OCI-LY7 (cell line): ENCODE measurements around the gene APRT. TPM values are rescaled to one million over a fixed set of nuclear protein-coding genes. Genes with fewer than 3 reads are reported as not detected.

Experiments used
- BruUV-seq: library from RNA; stranded (reverse); fragments of 400-500 nt; replicated peaks from 2 replicates; lab custom pipeline; 2021; lab: Mats Ljungman, UMichigan
- CTCF ChIA-PET: fragments of 300-600 bp; sonication (Branson Sonifier 250); formaldehyde crosslinking; loops from one replicate; lab custom pipeline; 2022; ENCODE audit warnings: antibody characterized with exemption; ENCODE audit not compliant: unreplicated experiment; lab: Charles Lee
- POLR2A ChIA-PET: fragments of 300-600 bp; sonication (Branson Sonifier 250); formaldehyde crosslinking; loops from one replicate; lab custom pipeline; 2022; ENCODE audit warnings: antibody characterized with exemption; lab: Charles Lee
- DNase-seq: peaks from one replicate; pipeline ENCODE4 v3.0.0-alpha.2; 2015; ENCODE audit warnings: low spot score
- H2AFZ ChIP-seq: fragments of 200-600 bp; sonication (generic), shearing (Covaris generic); 2 replicates; pipeline ENCODE4 v1.6.1; 2014; ENCODE audit warnings: mild to moderate bottlenecking, antibody characterized with exemption, low read length, moderate library complexity
- H3K27ac ChIP-seq: fragments of 200-600 bp; sonication (generic); 2 replicates; pipeline ENCODE4 v1.5.1; 2014; ENCODE audit warnings: mixed run types, low read depth, mild to moderate bottlenecking, moderate library complexity, low read length, inconsistent platforms; ENCODE audit not compliant: poor library complexity, severe bottlenecking
- H3K36me3 ChIP-seq: fragments of 200-600 bp; sonication (generic); 2 replicates; pipeline ENCODE4 v1.6.1; 2014; ENCODE audit warnings: mild to moderate bottlenecking, antibody characterized with exemption, low read length, moderate library complexity, mixed read lengths; ENCODE audit not compliant: insufficient read depth
- H3K4me1 ChIP-seq: fragments of 200-600 bp; sonication (generic); 2 replicates; pipeline ENCODE4 v1.5.1; 2014; ENCODE audit warnings: mild to moderate bottlenecking, low read length; ENCODE audit not compliant: insufficient read depth, poor library complexity, severe bottlenecking
- H3K4me2 ChIP-seq: fragments of 200-600 bp; sonication (generic); 2 replicates; pipeline ENCODE4 v1.6.1; 2014; ENCODE audit warnings: mild to moderate bottlenecking, low read length
- H3K4me3 ChIP-seq: fragments of 200-600 bp; sonication (generic); 2 replicates; pipeline ENCODE4 v1.5.1; 2014; ENCODE audit warnings: mild to moderate bottlenecking, low read depth, low read length; ENCODE audit not compliant: poor library complexity, severe bottlenecking
- H3K79me2 ChIP-seq: fragments of 200-600 bp; sonication (generic); 2 replicates; pipeline ENCODE4 v1.6.1; 2016; ENCODE audit warnings: low read depth, mild to moderate bottlenecking, low read length, moderate library complexity, mixed read lengths; ENCODE audit not compliant: insufficient read depth
- H3K9me2 ChIP-seq: fragments of 200-600 bp; sonication (generic); 2 replicates; pipeline ENCODE4 v1.6.1; 2016; ENCODE audit warnings: mild to moderate bottlenecking, low read length, mixed read lengths; ENCODE audit not compliant: insufficient read depth
- H3K9me3 ChIP-seq: fragments of 200-600 bp; sonication (generic); 2 replicates; pipeline ENCODE4 v1.6.1; 2014; ENCODE audit warnings: mild to moderate bottlenecking, mixed run types, low read length, mixed read lengths
- H4K20me1 ChIP-seq: fragments of 200-600 bp; sonication (generic); 2 replicates; pipeline ENCODE4 v1.6.1; 2014; ENCODE audit warnings: mild to moderate bottlenecking, antibody characterized with exemption, low read length, moderate library complexity, mixed read lengths; ENCODE audit not compliant: insufficient read depth
- EZH2phosphoT487 ChIP-seq: fragments of 200-600 bp; sonication (generic); IDR thresholded peaks from 2 replicates; pipeline ENCODE4 v1.6.1; 2018; ENCODE audit warnings: low read depth, borderline replicate concordance, mild to moderate bottlenecking, mixed run types, antibody characterized with exemption, low read length, moderate library complexity, mixed read lengths
- intact Hi-C: fragments of 100-400 bp; cut with micrococcal nuclease; formaldehyde crosslinking; loops from one replicate; pipeline ENCODE4 v1.10.0; 2022; ENCODE audit not compliant: unreplicated experiment
- total RNA-seq, 2 experiments: library from RNA; depleted of rRNA in 1 of 2; stranded (reverse); fragments of >200 nt in 1 of 2; shearing (Covaris generic) in 1 of 2; gene quantifications; 2 replicates each; pipeline ENCODE4 v1.2.3, GENCODE V29; 2014 to 2022
- TF ChIP-seq, protein P1 (sequence below): fragments of 200-600 bp; sonication (generic); conservative IDR thresholded peaks from 2 replicates; pipeline ENCODE4 v1.5.1; 2014; ENCODE audit warnings: mild to moderate bottlenecking, antibody characterized with exemption, low read length, moderate library complexity, mixed read lengths

The APRT gene
- total RNA-seq, 2 experiments from 2014 or later = 151 to 216 TPM

DNA sequence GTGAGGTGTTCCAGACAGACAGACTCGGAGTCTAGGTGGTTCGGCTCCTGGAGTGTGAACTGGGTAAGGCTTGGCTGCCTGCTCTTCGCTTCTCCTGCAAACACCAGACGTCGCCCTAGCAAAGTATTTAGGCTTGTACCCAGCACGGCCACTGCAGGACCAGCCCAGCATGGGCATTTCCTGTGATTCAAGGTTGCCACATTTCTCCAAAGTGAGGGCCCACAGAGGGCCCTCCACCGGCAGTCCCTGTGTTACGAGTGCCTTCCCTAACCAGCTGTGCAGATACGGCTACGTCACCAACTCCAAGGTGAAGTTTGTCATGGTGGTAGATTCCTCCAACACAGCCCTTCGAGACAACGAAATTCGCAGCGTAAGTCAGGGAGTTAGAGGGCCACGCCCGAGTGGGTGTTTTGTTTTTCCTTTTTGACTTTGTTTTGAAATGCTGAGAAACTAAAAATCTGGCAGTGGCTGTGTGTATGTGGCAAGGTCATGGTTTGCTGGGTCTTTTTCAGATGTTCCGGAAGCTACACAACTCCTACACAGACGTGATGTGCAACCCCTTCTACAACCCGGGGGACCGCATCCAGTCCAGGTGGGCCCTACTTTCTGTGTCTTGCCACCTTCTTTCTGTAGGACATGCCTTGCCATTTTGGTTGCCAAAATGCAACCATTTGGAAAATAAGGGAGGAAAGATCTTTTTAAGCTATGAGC lies 47.8 kb upstream of the APRT start:
- ChIA-PET POLR2A (no interaction called here), CTCF (no interaction called here)
- Histone ChIP-seq H3K4me1 (peaks cover 23% of the 10 kb centered on the region), H3K4me3 (no peak overlapping the region), H4K20me1 (0 out of 2 replicates have a peak, but pooled peaks cover 4% of the 10 kb centered on the region), H3K79me2 (no peaks in the 10 kb centered on the region; the same call in 1 of the 2 replicates), H2AFZ (no peak overlapping the region), H3K4me2 (no peak overlapping the region), H3K9me2 (no peaks in the 10 kb centered on the region), H3K27ac (no peak overlapping the region), H3K9me3 (no peaks in the 10 kb centered on the region), H3K36me3 (peaks cover 23% of the 10 kb centered on the region)
- intact Hi-C loops = loop anchor here (5.0 kb wide), 1 partner anchor 108 kb away; no protein-coding TSS in a partner anchor
- BruUV-seq = no TSS peak
- TF ChIP-seq EZH2phosphoT487 = no peak
- TF ChIP-seq, protein P1, sequence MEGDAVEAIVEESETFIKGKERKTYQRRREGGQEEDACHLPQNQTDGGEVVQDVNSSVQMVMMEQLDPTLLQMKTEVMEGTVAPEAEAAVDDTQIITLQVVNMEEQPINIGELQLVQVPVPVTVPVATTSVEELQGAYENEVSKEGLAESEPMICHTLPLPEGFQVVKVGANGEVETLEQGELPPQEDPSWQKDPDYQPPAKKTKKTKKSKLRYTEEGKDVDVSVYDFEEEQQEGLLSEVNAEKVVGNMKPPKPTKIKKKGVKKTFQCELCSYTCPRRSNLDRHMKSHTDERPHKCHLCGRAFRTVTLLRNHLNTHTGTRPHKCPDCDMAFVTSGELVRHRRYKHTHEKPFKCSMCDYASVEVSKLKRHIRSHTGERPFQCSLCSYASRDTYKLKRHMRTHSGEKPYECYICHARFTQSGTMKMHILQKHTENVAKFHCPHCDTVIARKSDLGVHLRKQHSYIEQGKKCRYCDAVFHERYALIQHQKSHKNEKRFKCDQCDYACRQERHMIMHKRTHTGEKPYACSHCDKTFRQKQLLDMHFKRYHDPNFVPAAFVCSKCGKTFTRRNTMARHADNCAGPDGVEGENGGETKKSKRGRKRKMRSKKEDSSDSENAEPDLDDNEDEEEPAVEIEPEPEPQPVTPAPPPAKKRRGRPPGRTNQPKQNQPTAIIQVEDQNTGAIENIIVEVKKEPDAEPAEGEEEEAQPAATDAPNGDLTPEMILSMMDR = no peak
- DNase-seq = no peak

DNA sequence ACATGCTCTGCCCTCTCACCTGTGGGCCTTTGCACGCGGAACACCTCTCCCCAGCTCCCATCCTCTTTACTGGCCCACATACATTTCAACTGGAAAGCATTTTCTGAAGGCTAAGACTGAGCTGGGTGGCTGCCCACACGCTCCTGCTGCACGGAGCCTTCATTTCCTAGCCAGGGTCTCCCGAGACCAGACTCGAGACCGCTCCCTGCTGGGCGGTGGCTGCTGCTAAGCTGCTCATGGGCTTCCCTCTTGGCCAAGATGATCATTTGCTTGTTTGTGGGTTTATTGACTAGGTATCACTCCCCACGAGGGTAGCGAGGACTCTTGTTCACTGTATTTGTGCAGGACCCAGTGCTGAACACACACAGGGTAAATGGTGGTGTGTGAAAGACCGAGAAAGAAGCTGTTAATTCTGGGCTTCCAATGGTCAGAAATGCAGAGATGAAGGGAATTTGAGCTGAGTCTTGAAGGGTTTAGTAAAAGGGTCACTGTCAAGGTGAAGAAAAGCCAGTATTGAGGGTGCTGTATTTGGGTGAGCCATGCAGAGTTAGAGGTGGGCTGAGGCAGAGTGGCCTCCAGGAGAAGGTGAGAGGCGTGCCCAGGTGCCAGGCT lies 46.1 kb upstream of the APRT start:
- TF ChIP-seq, protein P1 = peak; percentile 88
- no peak for TF ChIP-seq EZH2phosphoT487
- Histone ChIP-seq H3K4me2 (peak overlapping the region; percentile 86), H3K4me1 (peaks cover 25% of the 10 kb centered on the region), H3K9me3 (no peaks in the 10 kb centered on the region), H3K27ac (peak overlapping the region; percentile 6), H3K79me2 (no peaks in the 10 kb centered on the region; the same call in 1 of the 2 replicates), H3K36me3 (peaks cover 23% of the 10 kb centered on the region), H3K4me3 (peak overlapping the region; percentile 83), H3K9me2 (no peaks in the 10 kb centered on the region), H2AFZ (peak overlapping the region; percentile 18; the same call in 1 of the 2 replicates), H4K20me1 (0 out of 2 replicates have a peak, but pooled peaks cover 4% of the 10 kb centered on the region)
- CTCF ChIA-PET = interaction anchor here (0.5 to 1.2 kb wide), 4 partner anchors 263 to 383 kb away, joined by 3 to 5 read pairs (median 4); no protein-coding TSS in a partner anchor
- DNase-seq = peak; percentile 80
- BruUV-seq = no TSS peak
- POLR2A ChIA-PET = interaction anchor here (1.0 kb wide), 1 partner anchor 9 kb away, joined by 4 read pairs; no protein-coding TSS in a partner anchor
- intact Hi-C loops = loop anchor here (1.0 to 5.0 kb wide), 3 partner anchors 42 to 309 kb away; no protein-coding TSS in a partner anchor
